Suprapubic skin (tissue), 4 donors: Measurements from ENCODE around the gene BTBD18.

Source experiments
- CTCF ChIP-seq, 2 donors: fragments of 200-600 bp in 1 of 2; fragments of 450-650 bp in 1 of 2; sonication (generic) in 1 of 2; IDR thresholded peaks; one replicate each; pipeline ENCODE4 v1.5.1; 2016 to 2019; ENCODE audit warnings: antibody characterized with exemption in 2 of 2, mild to moderate bottlenecking in 1 of 2, moderate library complexity in 1 of 2
- EP300 ChIP-seq: sonication (generic); formaldehyde crosslinking; IDR thresholded peaks from one replicate; pipeline ENCODE4 v1.6.1; 2017; ENCODE audit warnings: antibody characterized with exemption
- POLR2A ChIP-seq, 2 donors: fragments of 450-650 bp; IDR thresholded peaks; one replicate each; pipeline ENCODE4 v1.6.1; 2017; ENCODE audit warnings: antibody characterized with exemption in 2 of 2, mild to moderate bottlenecking in 2 of 2, moderate library complexity in 2 of 2
- POLR2AphosphoS5 ChIP-seq, 3 donors: sonication (generic); formaldehyde crosslinking; IDR thresholded peaks; one replicate each; pipeline ENCODE4 v1.6.1; 2017; ENCODE audit warnings: antibody characterized with exemption in 3 of 3

GRCh38 chr11:57764566-57764965 lies 12.9 kb upstream of the BTBD18 start:
- TF ChIP-seq POLR2A (IDR thresholded peaks at IDR 0.05) = no peak
- no peak for TF ChIP-seq CTCF (IDR thresholded peaks at IDR 0.05)
- TF ChIP-seq POLR2AphosphoS5 (IDR thresholded peaks at IDR 0.05) = no peak
- TF ChIP-seq EP300 = no peak
